Karpas-422 (cell line): ENCODE results near the gene FBXL5. TPM values are rescaled to one million over a fixed set of nuclear protein-coding genes. Genes with fewer than 3 reads are reported as not detected.

Source experiments
- DNase-seq: peaks from one replicate; pipeline ENCODE4 v3.0.0-alpha.2; 2015
- H2AFZ ChIP-seq: fragments of 200-600 bp; sonication (generic); 2 replicates; pipeline ENCODE4 v1.6.1; 2014; ENCODE audit warnings: antibody characterized with exemption, low read length, mixed read lengths
- H3K27ac ChIP-seq: fragments of 200-600 bp; sonication (generic); 2 replicates; pipeline ENCODE4 v1.5.1; 2014; ENCODE audit warnings: mild to moderate bottlenecking, low read length, moderate library complexity
- H3K27me3 ChIP-seq: fragments of 200-600 bp; sonication (generic); 2 replicates; pipeline ENCODE4 v1.6.1; 2014; ENCODE audit warnings: low read length, mixed read lengths
- H3K36me3 ChIP-seq: fragments of 200-600 bp; sonication (generic); 2 replicates; pipeline ENCODE4 v1.6.1; 2014; ENCODE audit warnings: low read length, mixed read lengths; ENCODE audit not compliant: insufficient read depth
- H3K4me1 ChIP-seq: fragments of 200-600 bp; sonication (generic); 2 replicates; pipeline ENCODE4 v1.6.1; 2014; ENCODE audit warnings: mild to moderate bottlenecking, low read length, mixed read lengths
- H3K4me2 ChIP-seq: fragments of 200-600 bp; sonication (generic); 2 replicates; pipeline ENCODE4 v1.6.1; 2014; ENCODE audit warnings: low read length, low read depth, mild to moderate bottlenecking; ENCODE audit not compliant: poor library complexity, severe bottlenecking
- H3K4me3 ChIP-seq: fragments of 200-600 bp; sonication (generic); 2 replicates; pipeline ENCODE4 v1.5.1; 2014; ENCODE audit warnings: mild to moderate bottlenecking, antibody characterized with exemption, low read length, mixed read lengths
- H3K79me2 ChIP-seq: fragments of 200-600 bp; sonication (generic); 2 replicates; pipeline ENCODE4 v1.6.1; 2014; ENCODE audit warnings: mild to moderate bottlenecking, low read length, mixed read lengths
- H3K9ac ChIP-seq: fragments of 200-600 bp; sonication (generic); 2 replicates; pipeline ENCODE4 v1.6.0; 2014; ENCODE audit warnings: low read length
- H3K9me2 ChIP-seq: fragments of 200-600 bp; sonication (generic), shearing (Covaris generic); replicated peaks from 2 replicates; pipeline ENCODE4 v1.6.0; 2014; ENCODE audit warnings: mild to moderate bottlenecking, low read length, moderate library complexity; ENCODE audit not compliant: insufficient read depth
- H3K9me3 ChIP-seq: fragments of 300-700, 200-600 bp; sonication (generic); 2 replicates; pipeline ENCODE4 v1.6.1; 2014; ENCODE audit warnings: low read length, mixed read lengths
- H4K20me1 ChIP-seq: fragments of 200-600 bp; sonication (generic); 2 replicates; pipeline ENCODE4 v1.6.1; 2014; ENCODE audit warnings: mild to moderate bottlenecking, antibody characterized with exemption, low read length, low read depth; ENCODE audit not compliant: insufficient read depth
- total RNA-seq: library from RNA; depleted of rRNA; stranded (reverse); fragments of >200 nt; shearing (Covaris generic); gene quantifications from 2 replicates; pipeline ENCODE4 v1.2.3, GENCODE V29; 2014; ENCODE audit warnings: low replicate concordance; rRNA removed

Gene FBXL5
- total RNA-seq, 1 experiment from 2014 or later, result 78.2 TPM

- no peaks in the 10 kb centered on the region for H3K79me2 ChIP-seq
- H3K9ac ChIP-seq, result no peak overlapping the region
- H2AFZ ChIP-seq, result no peak overlapping the region
- no peaks in the 10 kb centered on the region for H3K9me2 ChIP-seq
- no peaks in the 10 kb centered on the region for H4K20me1 ChIP-seq
- H3K36me3 ChIP-seq, result no peaks in the 10 kb centered on the region
- H3K4me1 ChIP-seq, result peaks cover 10% of the 10 kb centered on the region
- H3K4me2 ChIP-seq, result no peak overlapping the region
- H3K27ac ChIP-seq, result no peak overlapping the region
- no peak for DNase-seq
- H3K4me3 ChIP-seq, result no peak overlapping the region
- H3K27me3 ChIP-seq, result no peaks in the 10 kb centered on the region
- H3K9me3 ChIP-seq, result no peaks in the 10 kb centered on the region
Measured at GRCh38 chr4:15563871-15564270, 91.3 kb downstream of the FBXL5 start.

- Histone ChIP-seq H2AFZ (no peak overlapping the region), H4K20me1 (no peaks in the 10 kb centered on the region)
Measured at GRCh38 chr4:15562623-15563022, 92.5 kb downstream of the FBXL5 start.

GRCh38 chr4:15562114-15562513 lies 93.0 kb downstream of the FBXL5 start:
- no peak for DNase-seq
- H3K9ac ChIP-seq, result no peak overlapping the region
- H3K4me2 ChIP-seq, result no peak overlapping the region
- H3K4me3 ChIP-seq, result no peak overlapping the region
- no peak overlapping the region for H3K27ac ChIP-seq
- H3K9me2 ChIP-seq, result no peaks in the 10 kb centered on the region
- no peaks in the 10 kb centered on the region for H3K36me3 ChIP-seq
- no peaks in the 10 kb centered on the region for H3K27me3 ChIP-seq
- peaks cover 10% of the 10 kb centered on the region for H3K4me1 ChIP-seq
- no peak overlapping the region for H2AFZ ChIP-seq
- H3K79me2 ChIP-seq, result no peaks in the 10 kb centered on the region
- no peaks in the 10 kb centered on the region for H4K20me1 ChIP-seq
- no peaks in the 10 kb centered on the region for H3K9me3 ChIP-seq

More at GRCh38 chr4:15562623-15563022, 92.5 kb downstream of the FBXL5 start:
- Histone ChIP-seq H3K4me3 (no peak overlapping the region), H3K4me2 (no peak overlapping the region), H3K27ac (no peak overlapping the region), H3K4me1 (peaks cover 10% of the 10 kb centered on the region), H3K36me3 (no peaks in the 10 kb centered on the region), H3K9ac (no peak overlapping the region), H3K27me3 (no peaks in the 10 kb centered on the region), H3K9me3 (no peaks in the 10 kb centered on the region), H3K79me2 (no peaks in the 10 kb centered on the region), H3K9me2 (no peaks in the 10 kb centered on the region)
- DNase-seq, result no peak

GRCh38 chr4:15558561-15558960 lies 96.6 kb downstream of the FBXL5 start:
- no peaks in the 10 kb centered on the region for H3K27me3 ChIP-seq
- no peak overlapping the region for H2AFZ ChIP-seq
- no peak overlapping the region for H3K4me3 ChIP-seq
- no peaks in the 10 kb centered on the region for H3K36me3 ChIP-seq
- H3K4me1 ChIP-seq, result peaks cover 10% of the 10 kb centered on the region
- H3K9ac ChIP-seq, result no peak overlapping the region
- no peak overlapping the region for H3K27ac ChIP-seq
- no peak overlapping the region for H3K4me2 ChIP-seq
- no peaks in the 10 kb centered on the region for H3K9me2 ChIP-seq
- H4K20me1 ChIP-seq, result no peaks in the 10 kb centered on the region
- H3K79me2 ChIP-seq, result no peaks in the 10 kb centered on the region
- no peaks in the 10 kb centered on the region for H3K9me3 ChIP-seq
- no peak for DNase-seq

- Histone ChIP-seq H3K27ac (no peak overlapping the region), H3K36me3 (no peaks in the 10 kb centered on the region), H3K4me1 (peaks cover 10% of the 10 kb centered on the region), H3K9ac (no peak overlapping the region), H3K9me2 (no peaks in the 10 kb centered on the region), H3K9me3 (no peaks in the 10 kb centered on the region), H3K79me2 (no peaks in the 10 kb centered on the region), H2AFZ (no peak overlapping the region), H3K4me3 (no peak overlapping the region), H3K4me2 (no peak overlapping the region), H3K27me3 (no peaks in the 10 kb centered on the region), H4K20me1 (no peaks in the 10 kb centered on the region)
- DNase-seq, result no peak
Measured at GRCh38 chr4:15557786-15558550, 97.2 kb downstream of the FBXL5 start.

- no peaks in the 10 kb centered on the region for H3K9me3 ChIP-seq
- H3K36me3 ChIP-seq, result no peaks in the 10 kb centered on the region
- no peak overlapping the region for H3K4me3 ChIP-seq
- no peaks in the 10 kb centered on the region for H3K27me3 ChIP-seq
- no peak overlapping the region for H3K4me2 ChIP-seq
- H3K9me2 ChIP-seq, result no peaks in the 10 kb centered on the region
- H3K4me1 ChIP-seq, result peaks cover 6% of the 10 kb centered on the region
- H3K9ac ChIP-seq, result no peak overlapping the region
- H4K20me1 ChIP-seq, result no peaks in the 10 kb centered on the region
- H2AFZ ChIP-seq, result no peak overlapping the region
- no peaks in the 10 kb centered on the region for H3K79me2 ChIP-seq
- no peak for DNase-seq
- H3K27ac ChIP-seq, result no peak overlapping the region
Measured at GRCh38 chr4:15556511-15557092, 98.6 kb downstream of the FBXL5 start.

Other genes with a start within 250 kb of the FBXL5 start
- not detected in 2 replicates for gene C1QTNF7, start 227.3 kb downstream of the FBXL5 start, total RNA-seq
- gene CC2D2A, start 185.5 kb downstream of the FBXL5 start, total RNA-seq, result not detected in 2 replicates
- 15.1 and 18.3 TPM in 2 replicates for gene FAM200B, start 26.5 kb upstream of the FBXL5 start, total RNA-seq
- not detected in 2 replicates for gene BST1, start 47.7 kb upstream of the FBXL5 start, total RNA-seq
- gene CD38, start 123.0 kb upstream of the FBXL5 start, total RNA-seq, result 3.6 and 12.1 TPM in 2 replicates